ENCODE results near the gene PCSK4. TPM values are rescaled to one million over a fixed set of nuclear protein-coding genes. Genes with fewer than 3 reads are reported as not detected.

PCSK4 gene
- total and polyA plus RNA-seq, 2 of the 13 experiments (the other 11 are each of a cell fraction or from before 2014, with no cell fraction given): 2.0 to 2.7 TPM

DNA sequence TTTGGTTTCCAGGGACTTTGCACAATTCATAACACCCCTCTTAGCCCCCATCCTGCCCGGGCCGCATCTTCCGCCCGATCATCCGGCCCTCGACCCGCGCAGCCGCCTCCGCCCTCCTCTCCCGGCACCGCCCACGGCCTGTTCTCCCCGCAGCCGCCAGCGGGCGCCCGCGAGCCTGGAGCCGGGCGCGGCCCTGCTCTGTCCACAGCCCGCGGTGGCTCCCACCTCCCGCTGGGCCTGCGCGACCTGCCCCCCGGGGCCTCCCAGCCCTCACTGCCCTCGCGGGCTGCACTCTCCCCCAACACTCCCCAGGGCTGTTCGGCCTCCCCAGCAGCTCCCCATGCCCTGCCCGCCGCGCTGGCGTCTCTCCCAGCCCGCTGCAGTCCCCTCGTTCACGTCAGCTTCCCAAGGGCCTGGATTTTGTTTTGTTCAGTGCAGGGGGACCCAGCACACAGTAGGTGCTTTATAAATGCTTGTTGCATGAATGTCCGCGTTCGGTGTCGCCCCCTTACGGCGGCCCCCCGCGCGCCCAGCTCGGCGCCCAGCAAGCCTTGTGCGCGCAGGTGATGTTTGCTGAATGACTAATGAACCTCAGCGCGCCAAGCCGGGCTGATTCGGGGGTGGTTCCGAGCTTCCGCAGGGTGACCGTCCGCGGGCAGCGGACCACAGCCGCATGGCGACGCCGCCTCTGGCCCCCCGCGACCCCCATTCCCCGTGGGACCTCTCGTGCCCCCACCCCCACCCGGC lies 44.8 kb downstream of the PCSK4 start (continued):
- TF ChIP-seq THAP8 (CRISPR knock-in tag; IDR thresholded peaks at IDR 0.05; ENCODE audit: borderline replicate concordance) (no peak), ZNF607 (CRISPR knock-in tag; IDR thresholded peaks at IDR 0.05; ENCODE audit: borderline replicate concordance) (peak; percentile 60), MYNN (CRISPR knock-in tag; IDR thresholded peaks at IDR 0.05; ENCODE audit: low read depth) (peak; percentile 23; the same call in 1 of the 2 replicates), CEBPB (IDR thresholded peaks at IDR 0.05; ENCODE audit: borderline replicate concordance, low read depth, low read length) (no peak), FUBP1 (CRISPR knock-in tag; IDR thresholded peaks at IDR 0.05; ENCODE audit: borderline replicate concordance) (no peak), ETV5 (CRISPR knock-in tag; IDR thresholded peaks at IDR 0.05; ENCODE audit: borderline replicate concordance) (no peak), ARID4A (CRISPR knock-in tag; IDR thresholded peaks at IDR 0.05; ENCODE audit: borderline replicate concordance) (peak; percentile 74; the same call in 1 of the 2 replicates), ZNF407 (CRISPR knock-in tag; IDR thresholded peaks at IDR 0.05; ENCODE audit: not compliant biosample characterization) (no peak), MTF1 (CRISPR knock-in tag; IDR thresholded peaks at IDR 0.05) (no peak), FLYWCH1 (CRISPR knock-in tag; IDR thresholded peaks at IDR 0.05) (no peak)

All from HepG2 (cell line).